Progenitor cell of endocrine pancreas (in vitro differentiated cells): ENCODE measurements around the gene IL1R2. TPM values are rescaled to one million over a fixed set of nuclear protein-coding genes. Genes with fewer than 3 reads are reported as not detected.

Source experiments
- DNase-seq: peaks from one replicate; pipeline ENCODE4 v3.0.0; 2021; ENCODE audit warnings: low spot score; ENCODE audit not compliant: unreplicated experiment
- H3K27ac Mint-ChIP-seq: 2 replicates; pipeline ENCODE4 v1.8.0; 2021; ENCODE audit warnings: mild to moderate bottlenecking, moderate library complexity, mixed read lengths
- H3K27me3 Mint-ChIP-seq: 2 replicates; pipeline ENCODE4 v1.8.0; 2021; ENCODE audit warnings: mixed read lengths
- H3K36me3 Mint-ChIP-seq: 2 replicates; pipeline ENCODE4 v1.8.0; 2022; ENCODE audit warnings: mixed read lengths; ENCODE audit not compliant: insufficient read depth
- H3K4me1 Mint-ChIP-seq: 2 replicates; pipeline ENCODE4 v1.8.0; 2021; ENCODE audit warnings: low read depth, mixed read lengths
- H3K4me3 Mint-ChIP-seq: 2 replicates; pipeline ENCODE4 v1.8.0; 2021; ENCODE audit warnings: low read depth, mild to moderate bottlenecking, moderate library complexity, mixed read lengths
- H3K9me3 Mint-ChIP-seq: 2 replicates; pipeline ENCODE4 v1.8.0; 2021; ENCODE audit warnings: low read depth, mixed read lengths
- total RNA-seq: library from RNA; stranded (reverse); gene quantifications from 2 replicates; pipeline ENCODE4 v1.2.1, GENCODE V29; 2021
- TF ChIP-seq, protein P1 (sequence below): fragments of 200-600 bp; sonication (generic); IDR thresholded peaks from one replicate; pipeline ENCODE4 v1.5.0; 2021; ENCODE audit warnings: antibody characterized with exemption, mild to moderate bottlenecking; ENCODE audit not compliant: unreplicated experiment

The IL1R2 gene
- total RNA-seq, 1 donor from 2014 or later, result not detected

DNA sequence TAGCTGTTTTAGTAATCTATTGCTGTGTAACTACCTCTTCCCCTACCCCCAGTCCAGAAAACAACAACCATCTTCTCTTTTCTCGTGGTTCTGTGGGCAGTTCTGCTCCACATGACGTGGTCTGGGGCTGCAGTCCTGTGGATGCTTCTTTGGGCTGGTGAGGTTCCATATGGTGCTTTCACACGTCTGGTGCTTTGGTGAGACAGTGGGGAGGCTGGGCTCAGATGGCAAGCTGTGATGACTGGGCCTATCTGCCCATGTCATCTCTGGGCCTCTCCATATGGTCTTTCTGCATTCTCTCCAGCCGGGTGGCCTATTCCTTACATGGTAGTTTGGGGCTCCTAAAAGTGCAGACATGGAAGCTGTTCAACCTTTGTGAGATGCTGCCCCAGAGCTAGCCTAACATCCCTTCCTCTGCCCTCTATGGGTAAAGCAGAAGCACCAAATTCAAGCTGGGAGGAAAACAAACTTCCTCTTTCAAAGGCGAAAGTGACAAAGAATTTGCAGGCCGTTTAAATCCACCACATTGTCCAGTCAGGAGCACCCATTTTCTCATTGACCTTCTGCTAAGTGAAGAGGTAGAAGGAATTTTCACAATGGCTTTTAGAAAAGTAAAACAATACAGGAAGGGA is 82.5 kb downstream of the IL1R2 start:
- no peak overlapping the region for H3K27ac Mint-ChIP-seq
- TF ChIP-seq, protein P1, sequence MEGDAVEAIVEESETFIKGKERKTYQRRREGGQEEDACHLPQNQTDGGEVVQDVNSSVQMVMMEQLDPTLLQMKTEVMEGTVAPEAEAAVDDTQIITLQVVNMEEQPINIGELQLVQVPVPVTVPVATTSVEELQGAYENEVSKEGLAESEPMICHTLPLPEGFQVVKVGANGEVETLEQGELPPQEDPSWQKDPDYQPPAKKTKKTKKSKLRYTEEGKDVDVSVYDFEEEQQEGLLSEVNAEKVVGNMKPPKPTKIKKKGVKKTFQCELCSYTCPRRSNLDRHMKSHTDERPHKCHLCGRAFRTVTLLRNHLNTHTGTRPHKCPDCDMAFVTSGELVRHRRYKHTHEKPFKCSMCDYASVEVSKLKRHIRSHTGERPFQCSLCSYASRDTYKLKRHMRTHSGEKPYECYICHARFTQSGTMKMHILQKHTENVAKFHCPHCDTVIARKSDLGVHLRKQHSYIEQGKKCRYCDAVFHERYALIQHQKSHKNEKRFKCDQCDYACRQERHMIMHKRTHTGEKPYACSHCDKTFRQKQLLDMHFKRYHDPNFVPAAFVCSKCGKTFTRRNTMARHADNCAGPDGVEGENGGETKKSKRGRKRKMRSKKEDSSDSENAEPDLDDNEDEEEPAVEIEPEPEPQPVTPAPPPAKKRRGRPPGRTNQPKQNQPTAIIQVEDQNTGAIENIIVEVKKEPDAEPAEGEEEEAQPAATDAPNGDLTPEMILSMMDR, result no peak
- no peaks in the 10 kb centered on the region for H3K36me3 Mint-ChIP-seq
- DNase-seq, result no peak
- no peaks in the 10 kb centered on the region for H3K9me3 Mint-ChIP-seq
- H3K27me3 Mint-ChIP-seq, result no peaks in the 10 kb centered on the region
- no peak overlapping the region for H3K4me3 Mint-ChIP-seq
- no peaks in the 10 kb centered on the region for H3K4me1 Mint-ChIP-seq

DNA sequence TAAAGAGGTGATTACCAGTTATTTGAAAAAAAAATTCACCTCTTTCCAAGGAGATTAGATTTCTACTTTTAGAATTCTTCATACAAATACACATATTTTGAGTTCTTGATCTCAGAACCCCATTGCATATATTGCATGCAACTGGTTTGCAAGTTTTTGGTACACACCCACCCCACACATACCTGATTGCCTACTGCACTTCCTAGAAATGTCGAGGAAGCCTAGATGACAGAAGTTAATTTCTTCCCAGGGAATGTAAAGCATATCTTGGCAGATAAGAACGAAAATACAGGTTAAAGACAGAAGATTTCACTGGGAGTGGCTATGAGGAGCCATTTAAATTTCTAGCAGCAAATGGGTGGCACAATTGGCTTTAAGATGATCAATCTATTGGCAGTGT is 83.7 kb downstream of the IL1R2 start:
- H3K27me3 Mint-ChIP-seq, result no peaks in the 10 kb centered on the region
- H3K27ac Mint-ChIP-seq, result no peak overlapping the region
- H3K4me3 Mint-ChIP-seq, result no peak overlapping the region
- no peaks in the 10 kb centered on the region for H3K36me3 Mint-ChIP-seq
- H3K4me1 Mint-ChIP-seq, result no peaks in the 10 kb centered on the region
- TF ChIP-seq, protein P1, result no peak
- no peaks in the 10 kb centered on the region for H3K9me3 Mint-ChIP-seq
- DNase-seq, result no peak

DNA sequence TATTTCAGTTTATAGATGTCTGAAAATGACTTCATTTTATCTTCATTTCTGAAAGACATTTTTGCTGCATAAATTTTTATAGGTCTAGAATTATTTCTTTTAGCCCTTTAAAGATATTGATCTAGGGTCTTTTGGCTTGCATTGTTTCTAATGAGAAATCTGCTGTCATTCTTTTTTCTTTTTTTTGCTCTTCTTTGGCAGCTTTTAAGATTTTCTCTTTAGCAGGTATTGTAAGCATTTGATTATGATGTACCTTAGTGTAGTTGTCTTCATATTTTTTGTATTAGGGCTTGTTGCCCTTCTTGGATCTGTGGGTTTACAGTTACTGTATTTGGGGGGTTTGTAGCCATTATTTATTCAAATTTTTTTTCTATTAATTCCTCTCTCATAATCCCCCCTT is 84.8 kb downstream of the IL1R2 start:
- no peak for DNase-seq
- no peaks in the 10 kb centered on the region for H3K27me3 Mint-ChIP-seq
- TF ChIP-seq, protein P1, result no peak
- no peak overlapping the region for H3K4me3 Mint-ChIP-seq
- H3K36me3 Mint-ChIP-seq, result no peaks in the 10 kb centered on the region
- H3K27ac Mint-ChIP-seq, result no peak overlapping the region
- peaks cover 4% of the 10 kb centered on the region for H3K9me3 Mint-ChIP-seq
- H3K4me1 Mint-ChIP-seq, result no peaks in the 10 kb centered on the region

Other genes with a start within 250 kb of the IL1R2 start
- 1.1 and 1.3 TPM in 2 replicates for gene IL1R1, start 150.8 kb downstream of the IL1R2 start, total RNA-seq
- not detected in 2 replicates for gene IL1RL2, start 195.1 kb downstream of the IL1R2 start, total RNA-seq